ENCODE measurements around the gene EPHA3.

GRCh38 chr3:89368846-89369245 lies 261.4 kb downstream of the EPHA3 start:
- TF ChIP-seq POLR2A (IDR thresholded peaks at IDR 0.05; ENCODE audit: low read depth, low read length) = no peak
- no peak for TF ChIP-seq POLR2AphosphoS5 (IDR thresholded peaks at IDR 0.05; ENCODE audit: low read depth, low read length)
- no peak for TF ChIP-seq TAF1 (IDR thresholded peaks at IDR 0.05; ENCODE audit: borderline replicate concordance, low read depth, low read length)
